K562 (cell line): ENCODE data around the gene MORF4L1. TPM values are rescaled to one million over a fixed set of nuclear protein-coding genes. Genes with fewer than 3 reads are reported as not detected.

Experiments
- CCNT2 ChIP-seq: IDR thresholded peaks from 2 replicates; pipeline ENCODE4 v1.6.1; 2011; ENCODE audit warnings: borderline replicate concordance, low read depth, mild to moderate bottlenecking, moderate library complexity, mixed read lengths, low read length; ENCODE audit not compliant: insufficient read length; ENCODE audit errors: extremely low read depth
- CSDE1 ChIP-seq, 2 experiments: fragments of 450-650 bp; IDR thresholded peaks; 2 replicates each; pipeline ENCODE4 v1.6.1; 2016; ENCODE audit warnings: mild to moderate bottlenecking in 1 of 2
- HES1 ChIP-seq: fragments of 450-650 bp; IDR thresholded peaks from 2 replicates; pipeline ENCODE4 v1.6.1; 2016; ENCODE audit warnings: low read depth, mild to moderate bottlenecking, moderate library complexity
- IRF1 ChIP-seq: sonication (generic); formaldehyde crosslinking; IDR thresholded peaks from 2 replicates; pipeline ENCODE4 v1.8.0; 2022; ENCODE audit warnings: missing genetic modification reagents, mild to moderate bottlenecking, borderline replicate concordance
- MEIS2 ChIP-seq: fragments of 450-650 bp; IDR thresholded peaks from 2 replicates; pipeline ENCODE4 v1.6.1; 2014; ENCODE audit warnings: mild to moderate bottlenecking; ENCODE audit not compliant: partially characterized antibody
- MNT ChIP-seq, 2 experiments: fragments of 450-650 bp; conservative IDR thresholded peaks; 2 replicates each; pipeline ENCODE4 v1.6.1; 2017; ENCODE audit warnings: mild to moderate bottlenecking in 2 of 2, moderate library complexity in 2 of 2
- RFX7 ChIP-seq: fragments of 250-450 bp; sonication (Bioruptor Pico); IDR thresholded peaks from 2 replicates; pipeline ENCODE4 v1.5.1; 2021; ENCODE audit warnings: mild to moderate bottlenecking
- SMC3 ChIP-seq: conservative IDR thresholded peaks from 2 replicates; pipeline ENCODE4 v1.6.1; 2011; ENCODE audit warnings: low read depth, low read length, improper control_type of control experiment; ENCODE audit not compliant: insufficient read depth
- TARDBP ChIP-seq: fragments of 450-650 bp; IDR thresholded peaks from 2 replicates; pipeline ENCODE4 v1.6.1; 2016
- ZBTB9 ChIP-seq: fragments of 450-650 bp; formaldehyde crosslinking; IDR thresholded peaks from 2 replicates; pipeline ENCODE4 v1.4.0; 2020; ENCODE audit warnings: mild to moderate bottlenecking, moderate library complexity
- ZFP91 ChIP-seq: sonication (generic); formaldehyde crosslinking; IDR thresholded peaks from 2 replicates; pipeline ENCODE4 v1.8.0; 2022; ENCODE audit warnings: mild to moderate bottlenecking, missing genetic modification reagents
- ZNF217 ChIP-seq: sonication (generic); formaldehyde crosslinking; IDR thresholded peaks from 2 replicates; pipeline ENCODE4 v1.8.0; 2022; ENCODE audit warnings: mild to moderate bottlenecking, missing genetic modification reagents
- ZNF592 ChIP-seq: fragments of 450-650 bp; IDR thresholded peaks from 2 replicates; pipeline ENCODE4 v1.6.1; 2017; ENCODE audit warnings: antibody characterized with exemption, mild to moderate bottlenecking
- ZSCAN29 ChIP-seq: fragments of 450-650 bp; IDR thresholded peaks from 2 replicates; pipeline ENCODE4 v1.6.1; 2017
- polyA plus RNA-seq, 8 experiments: library from polyadenylated mRNA; depleted of rRNA in 4 of 8; stranded (reverse) in 5 of 8; unstranded in 3 of 8; fragments of >200 nt; fragmentation: Nextera tagmentation in 2 of 8; fragmentation: Illumina TruSeq in 1 of 8; extraction: Ambion mirVana in 2 of 8; extraction: Trizol in 1 of 8; gene quantifications; 2 replicates each; pipeline versions ENCODE4 v1.2.1 to v1.2.3, GENCODE V29; 2011 to 2014; ENCODE audit warnings: inconsistent platforms in 1 of 8, missing spikeins in 1 of 8
- total RNA-seq, 7 experiments: library from RNA; depleted of rRNA in 6 of 7; stranded (reverse); fragments of >200 nt in 6 of 7; fragmentation: Illumina TruSeq in 2 of 7; extraction: Trizol in 2 of 7; gene quantifications; 2 replicates each; pipeline versions ENCODE4 v1.2.1 to v1.2.3, GENCODE V29; 2011 to 2021; ENCODE audit warnings: low replicate concordance in 1 of 7

Gene MORF4L1
- total and polyA plus RNA-seq, 9 of the 15 experiments (the other 6 are each of a cell fraction or from before 2014, with no cell fraction given): 127 to 615 (median 281) TPM

- TF ChIP-seq IRF1 (CRISPR knock-in tag) (no peak), MEIS2 (peak; percentile 65), CCNT2 (peak; percentile 67), MNT (conservative IDR thresholded peaks at IDR 0.05) (no peak), ZFP91 (no peak), CSDE1 (IDR thresholded peaks at IDR 0.05) (peak in 1 of 2 experiments; percentile 70; a peak in 1 of 4 replicates), ZSCAN29 (no peak), RFX7 (CRISPR knock-in tag) (no peak), HES1 (no peak), SMC3 (no peak), ZBTB9 (0 out of 2 replicates have a peak, but pooled peaks have one; percentile 45), ZNF592 (peak; percentile 59; the same call in 1 of the 2 replicates), TARDBP (no peak), ZNF217 (CRISPR knock-in tag) (no peak)
Measured at GRCh38 chr15:78872155-78872971, at the start of gene MORF4L1 (continued).
